A549 (cell line): ENCODE data around the gene TBX2.

Experiments
- CTCF ChIP-seq: fragments of >200 bp; sonication (Bioruptor Twin); formaldehyde crosslinking; IDR thresholded peaks from 3 replicates; pipeline ENCODE4 v1.5.1; 2016
- HDAC2 ChIP-seq: fragments of 200-600 bp; sonication (generic); IDR thresholded peaks from 2 replicates; pipeline ENCODE4 v1.6.1; 2016
- HMGXB4 ChIP-seq: fragments of 250-450 bp; sonication (Bioruptor Pico); IDR thresholded peaks from 2 replicates; pipeline ENCODE4 v1.5.0; 2021; ENCODE audit warnings: mild to moderate bottlenecking, moderate library complexity, borderline replicate concordance
- PBX3 ChIP-seq: IDR thresholded peaks from 2 replicates; pipeline ENCODE4 v1.6.1; 2012
- RFX5 ChIP-seq: fragments of 450-650 bp; IDR thresholded peaks from 2 replicates; pipeline ENCODE4 v1.7.1; 2014; ENCODE audit warnings: antibody characterized with exemption, mild to moderate bottlenecking, moderate library complexity
- SMC3 ChIP-seq: fragments of >200 bp; sonication (Bioruptor Twin); formaldehyde crosslinking; IDR thresholded peaks from 3 replicates; pipeline ENCODE4 v1.6.1; 2018; ENCODE audit warnings: inconsistent platforms

GRCh38 chr17:61394630-61395408 is 4.8 kb upstream of the TBX2 start:
- no peak for TF ChIP-seq CTCF
- no peak for TF ChIP-seq SMC3
- no peak for TF ChIP-seq RFX5
- TF ChIP-seq HMGXB4: no peak
- TF ChIP-seq HDAC2: no peak
- no peak for TF ChIP-seq PBX3
